Stimulated activated CD4-positive, alpha-beta T cell treated with anti-CD3 and anti-CD28 coated beads, TNF-alpha, amount 100 ng/mL, for 4 hours (primary cell): ENCODE measurements around the gene DEF6.
"Not testable (repeated sequence)": the region's sequence is repeated elsewhere in the genome, so short reads cannot be mapped to it uniquely, and the experiment has no call there.

ENCODE experiments used
- DNase-seq, 3 experiments: peaks; one replicate each; pipeline ENCODE4 v3.0.0-alpha.2; 2020; ENCODE audit warnings: low read depth in 3 of 3

DEF6 gene

GRCh38 chr6:35311390-35312075 lies 13.9 kb downstream of the DEF6 start:
- DNase-seq: peak in 1 of 3 experiments; percentile 35

- no peak for DNase-seq
Observed at GRCh38 chr6:35312076-35312800, 14.6 kb downstream of the DEF6 start.

- DNase-seq: no peak
Observed at GRCh38 chr6:35312807-35313206, 15.2 kb downstream of the DEF6 start.

GRCh38 chr6:35317483-35318195 lies 20.0 kb downstream of the DEF6 start:
- DNase-seq: no peak

GRCh38 chr6:35318196-35319171 lies 20.9 kb downstream of the DEF6 start:
- DNase-seq: no peak

DNA sequence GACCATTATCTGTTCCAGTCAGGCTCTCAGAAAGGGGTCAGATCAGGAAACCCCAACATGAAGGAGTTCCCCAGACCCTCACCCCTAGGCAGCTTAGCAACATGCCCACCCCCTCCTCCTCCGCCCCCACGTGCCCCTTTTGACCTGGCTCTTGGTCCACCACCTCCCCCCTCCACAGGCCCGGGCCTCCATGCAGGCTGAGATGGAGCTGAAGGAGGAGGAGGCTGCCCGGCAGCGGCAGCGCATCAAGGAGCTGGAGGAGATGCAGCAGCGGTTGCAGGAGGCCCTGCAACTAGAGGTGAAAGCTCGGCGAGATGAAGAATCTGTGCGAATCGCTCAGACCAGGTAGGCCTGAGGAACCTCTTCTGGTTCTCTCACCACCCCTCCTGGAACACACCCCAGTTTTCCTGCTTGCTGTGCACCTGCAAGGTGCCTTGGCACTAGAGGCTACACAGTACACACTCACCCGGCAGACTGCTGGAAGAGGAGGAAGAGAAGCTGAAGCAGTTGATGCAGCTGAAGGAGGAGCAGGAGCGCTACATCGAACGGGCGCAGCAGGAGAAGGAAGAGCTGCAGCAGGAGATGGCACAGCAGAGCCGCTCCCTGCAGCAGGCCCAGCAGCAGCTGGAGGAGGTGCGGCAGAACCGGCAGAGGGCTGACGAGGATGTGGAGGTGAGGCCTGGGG lies 21.9 kb downstream of the DEF6 start:
- DNase-seq: no peak

GRCh38 chr6:35320031-35320410 lies 22.4 kb downstream of the DEF6 start:
- no peak for DNase-seq

DNA sequence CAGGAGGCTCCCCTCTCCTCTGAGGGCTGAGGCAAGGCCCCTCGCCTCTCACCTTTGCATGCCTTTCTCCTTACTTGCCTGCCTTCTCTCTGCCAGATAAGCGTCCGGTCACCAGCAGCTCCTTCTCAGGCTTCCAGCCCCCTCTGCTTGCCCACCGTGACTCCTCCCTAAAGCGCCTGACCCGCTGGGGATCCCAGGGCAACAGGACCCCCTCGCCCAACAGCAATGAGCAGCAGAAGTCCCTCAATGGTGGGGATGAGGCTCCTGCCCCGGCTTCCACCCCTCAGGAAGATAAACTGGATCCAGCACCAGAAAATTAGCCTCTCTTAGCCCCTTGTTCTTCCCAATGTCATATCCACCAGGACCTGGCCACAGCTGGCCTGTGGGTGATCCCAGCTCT lies 23.5 kb downstream of the DEF6 start:
- no peak for DNase-seq

- DNase-seq: peak; percentile 35 to 66 (median 56)
Observed at GRCh38 chr6:35327349-35328027, 29.9 kb downstream of the DEF6 start.

DNA sequence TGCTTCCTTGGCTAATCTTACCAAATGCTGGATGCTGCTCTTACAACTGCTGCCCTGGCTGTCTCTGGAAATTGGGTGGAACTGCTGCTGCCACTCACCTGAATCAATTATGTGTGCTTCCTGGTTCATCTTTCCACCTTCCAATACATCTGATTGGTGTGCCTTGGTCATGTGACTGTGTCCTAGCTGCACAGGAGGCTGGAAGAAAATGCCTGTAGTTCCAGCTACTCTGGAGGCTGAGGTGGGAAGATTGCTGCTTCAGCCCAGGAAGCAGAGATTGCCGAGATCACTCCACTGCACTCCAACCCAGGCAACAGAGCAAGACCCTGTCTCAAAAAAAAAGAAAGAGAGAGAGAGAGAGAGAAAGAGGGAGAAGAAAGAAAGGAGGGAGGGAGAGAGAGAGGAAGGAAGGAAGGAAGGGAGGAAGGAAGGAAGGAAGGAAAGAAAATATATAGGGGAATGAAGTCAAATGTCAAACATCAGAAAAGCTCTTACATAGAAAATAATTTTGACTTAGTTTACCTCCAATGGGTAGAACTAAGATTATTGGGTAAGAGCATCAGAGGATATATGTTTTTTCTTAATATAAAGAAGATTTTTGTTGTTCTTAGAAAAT lies 30.6 kb downstream of the DEF6 start:
- no peak for DNase-seq

DNA sequence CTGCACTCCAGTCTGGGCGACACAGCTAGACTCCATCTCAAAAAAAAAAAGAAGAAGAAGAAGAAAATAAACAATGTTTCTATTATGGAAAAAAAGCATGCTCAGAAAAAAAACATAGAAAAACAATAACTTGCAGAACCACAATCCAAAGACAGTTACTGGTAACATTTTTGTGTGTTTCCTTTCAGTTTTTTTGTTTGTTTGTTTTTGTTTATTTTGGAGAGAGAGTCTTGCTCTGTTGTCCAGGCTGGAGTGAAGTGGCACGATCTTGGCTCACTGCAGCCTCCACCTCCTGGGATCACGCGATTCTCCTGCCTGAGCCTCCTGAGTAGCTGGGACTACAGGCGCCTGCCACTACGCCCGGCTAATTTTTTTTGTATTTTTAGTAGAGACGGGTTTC lies 31.3 kb downstream of the DEF6 start:
- DNase-seq: not testable (repeated sequence)

GRCh38 chr6:35330541-35331119 lies 33.0 kb downstream of the DEF6 start:
- DNase-seq: no peak

- DNase-seq: peak in 2 of 3 experiments; percentile 30 to 41
Observed at GRCh38 chr6:35332074-35332887, 34.7 kb downstream of the DEF6 start.

DNA sequence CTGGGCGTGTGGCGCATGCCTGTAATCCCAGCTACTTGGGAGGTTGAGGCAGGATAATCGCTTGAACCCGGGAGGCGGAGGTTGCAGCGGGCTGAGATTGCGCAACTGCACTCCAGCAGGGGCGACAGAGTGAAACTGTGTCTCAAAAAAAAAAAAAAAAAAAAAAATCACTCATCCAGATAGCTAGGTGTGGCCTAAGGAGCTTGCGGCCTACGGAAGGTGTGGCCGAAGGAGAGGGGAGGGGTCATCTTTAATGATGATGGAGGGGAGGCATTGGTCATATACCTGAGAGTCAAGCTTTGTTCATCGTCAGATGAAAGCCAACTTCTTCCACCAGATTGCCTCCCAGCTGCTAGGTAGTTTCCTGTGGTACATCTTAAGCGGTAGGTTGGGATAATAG lies 43.9 kb downstream of the DEF6 start:
- DNase-seq: no peak

- DNase-seq: peak; percentile 94 to 97 (median 95)
Observed at GRCh38 chr6:35342258-35343091, 44.9 kb downstream of the DEF6 start, which contains the start of gene PPARD. Gene PPARD, plus strand, starts transcription at chr6:35342558. Its CDS starts 68,530 bp downstream, at chr6:35411088.

- DNase-seq: no peak
Observed at GRCh38 chr6:35343092-35343834, 45.6 kb downstream of the DEF6 start.
